H7 (cell line): ENCODE data around the gene RALB. TPM values are rescaled to one million over a fixed set of nuclear protein-coding genes. Genes with fewer than 3 reads are reported as not detected.
"Not testable (repeated sequence)": the region's sequence is repeated elsewhere in the genome, so short reads cannot be mapped to it uniquely, and the experiment has no call there.

Experiments
- DNase-seq: peaks from one replicate; pipeline ENCODE4 v3.0.0; 2012
- H3K27me3 ChIP-seq: 2 replicates; pipeline ENCODE4 v1.6.0; 2011; ENCODE audit warnings: mild to moderate bottlenecking, low read length; ENCODE audit not compliant: control insufficient read depth, insufficient read depth
- H3K36me3 ChIP-seq: replicated peaks from 2 replicates; pipeline ENCODE4 v1.5.1; 2011; ENCODE audit warnings: low read length; ENCODE audit not compliant: control insufficient read depth, insufficient read depth
- H3K4me3 ChIP-seq: 2 replicates; pipeline ENCODE4 v1.5.1; 2011; ENCODE audit warnings: low read depth, mild to moderate bottlenecking, control low read depth, low read length, moderate library complexity; ENCODE audit not compliant: insufficient read depth
- total RNA-seq: library from RNA; depleted of rRNA; stranded (reverse); fragments of >200 nt; shearing (Covaris generic); gene quantifications from 2 replicates; pipeline ENCODE4 v1.2.3, GENCODE V29; 2014

RALB gene
- total RNA-seq, 1 experiment from 2014 or later: 13.5 TPM

DNA sequence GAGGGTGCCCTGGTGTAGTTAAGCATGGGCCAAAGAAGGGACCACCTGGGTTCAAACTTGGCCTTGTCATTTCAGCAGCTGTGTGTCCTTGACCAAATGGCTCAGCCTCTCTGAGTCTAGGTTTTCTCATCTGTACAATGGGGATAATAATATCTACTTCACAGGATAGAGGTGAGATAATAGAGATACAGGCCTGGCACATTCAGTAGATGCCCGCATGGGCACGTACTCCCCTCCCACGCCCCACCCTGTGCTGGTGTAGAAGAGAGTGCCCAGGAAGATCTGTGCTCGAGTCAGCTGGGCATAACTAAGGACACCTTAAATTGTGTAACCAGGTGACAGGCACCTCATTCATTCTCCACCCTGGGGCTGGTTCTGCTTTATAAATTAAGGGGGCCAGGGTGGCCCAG lies 21.1 kb upstream of the RALB start:
- Histone ChIP-seq H3K36me3 (no peaks in the 10 kb centered on the region), H3K4me3 (no peak overlapping the region), H3K27me3 (no peaks in the 10 kb centered on the region)
- no peak for DNase-seq

DNA sequence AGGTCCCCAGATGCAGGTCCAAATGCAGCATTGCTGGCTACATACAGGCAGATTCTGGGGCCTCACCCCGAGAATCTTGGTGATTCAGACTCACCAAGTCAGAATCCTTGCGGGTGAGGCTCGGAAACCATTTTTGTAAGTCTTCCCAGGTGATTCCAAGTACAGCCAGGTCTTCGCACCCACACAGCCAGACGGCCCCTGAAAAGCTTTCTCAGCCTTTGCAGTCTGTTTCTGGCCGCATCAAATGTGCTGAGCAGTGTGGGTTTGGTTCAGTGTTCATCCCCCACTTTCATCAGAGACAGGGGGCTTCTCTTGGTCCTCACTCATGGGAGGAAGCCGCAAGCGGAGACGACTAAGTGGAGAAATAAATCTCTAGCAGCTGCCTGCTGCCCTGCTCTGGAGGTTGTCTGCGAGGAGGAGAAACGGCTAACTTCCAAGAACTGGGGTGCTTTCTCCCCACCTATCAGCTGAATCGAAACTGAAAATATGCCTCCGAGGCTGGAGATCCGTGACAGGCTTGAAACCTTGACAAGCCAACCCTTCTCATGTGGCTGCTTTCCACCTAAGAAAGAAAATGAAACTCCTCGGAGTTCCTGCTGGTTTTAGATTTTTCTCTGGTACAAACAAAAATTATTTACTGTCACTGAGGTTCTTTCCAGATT lies 20.5 kb upstream of the RALB start:
- no peak for DNase-seq
- no peaks in the 10 kb centered on the region for H3K36me3 ChIP-seq
- H3K4me3 ChIP-seq: no peak overlapping the region
- no peaks in the 10 kb centered on the region for H3K27me3 ChIP-seq

DNA sequence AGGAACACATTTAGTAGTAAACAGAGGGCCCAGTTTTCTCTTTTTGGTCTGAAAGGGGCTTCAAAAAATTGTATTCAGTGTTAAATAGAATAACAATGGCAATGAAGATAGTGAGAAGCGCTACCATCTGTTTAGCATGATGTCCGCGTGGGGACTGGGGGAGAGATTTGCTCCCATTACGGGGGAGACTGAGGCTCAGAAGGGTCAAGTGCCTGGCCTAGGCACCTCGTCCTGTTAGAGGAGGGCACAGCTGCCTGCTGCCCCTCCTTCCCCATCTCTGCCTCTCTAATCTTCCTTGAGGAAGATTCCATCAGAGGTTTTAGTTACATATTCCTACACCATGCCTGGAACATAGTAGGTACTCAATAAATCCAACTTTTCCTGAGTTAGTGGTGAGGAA lies 19.4 kb upstream of the RALB start:
- DNase-seq: no peak
- Histone ChIP-seq H3K36me3 (no peaks in the 10 kb centered on the region), H3K4me3 (no peak overlapping the region), H3K27me3 (no peaks in the 10 kb centered on the region)

DNA sequence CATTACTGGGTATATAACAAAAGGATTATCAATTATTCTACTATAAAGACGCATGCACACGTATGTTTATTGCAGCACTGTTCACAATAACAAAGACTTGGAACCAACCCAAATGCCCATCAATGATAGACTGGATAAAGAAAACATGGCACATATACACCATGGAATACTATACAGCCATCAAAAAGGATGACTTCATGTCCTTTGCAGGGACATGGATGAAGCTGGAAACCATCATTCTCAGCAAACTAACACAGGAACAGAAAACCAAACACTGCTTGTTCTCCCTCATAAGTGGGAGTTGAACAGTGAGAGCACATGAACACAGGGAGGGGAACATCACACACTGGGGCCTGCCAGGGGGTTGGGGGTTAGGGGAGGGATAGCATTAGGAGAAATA lies 17.5 kb upstream of the RALB start:
- not testable (repeated sequence) for H3K4me3 ChIP-seq, H3K27me3 ChIP-seq, H3K36me3 ChIP-seq

DNA sequence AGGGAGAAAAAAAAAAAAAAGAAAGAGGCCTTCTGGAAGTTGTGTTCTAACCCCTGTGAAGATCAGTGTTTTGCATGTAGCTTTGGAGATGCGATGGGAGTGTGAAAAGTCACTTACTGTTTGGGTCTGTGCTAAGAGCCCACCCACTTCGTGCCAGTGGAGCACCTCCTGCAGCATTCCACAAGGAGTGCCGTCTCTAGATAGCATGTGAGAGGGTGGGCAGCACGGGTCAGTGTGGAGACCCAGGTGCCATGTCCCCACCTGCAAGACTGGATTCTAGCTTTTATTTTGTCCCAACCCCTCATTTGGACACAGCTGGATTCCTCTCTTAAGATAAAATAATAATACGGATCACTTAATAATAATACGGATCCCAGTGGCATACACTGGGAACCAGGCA lies 17.0 kb upstream of the RALB start:
- H3K4me3 ChIP-seq: no peak overlapping the region
- peaks cover under 1% of the 10 kb centered on the region; the same call in 1 of the 2 replicates for H3K27me3 ChIP-seq
- no peaks in the 10 kb centered on the region for H3K36me3 ChIP-seq
- no peak for DNase-seq

More for the DNA sequence above, 17.5 kb upstream of the RALB start:
- DNase-seq: not testable (repeated sequence)

DNA sequence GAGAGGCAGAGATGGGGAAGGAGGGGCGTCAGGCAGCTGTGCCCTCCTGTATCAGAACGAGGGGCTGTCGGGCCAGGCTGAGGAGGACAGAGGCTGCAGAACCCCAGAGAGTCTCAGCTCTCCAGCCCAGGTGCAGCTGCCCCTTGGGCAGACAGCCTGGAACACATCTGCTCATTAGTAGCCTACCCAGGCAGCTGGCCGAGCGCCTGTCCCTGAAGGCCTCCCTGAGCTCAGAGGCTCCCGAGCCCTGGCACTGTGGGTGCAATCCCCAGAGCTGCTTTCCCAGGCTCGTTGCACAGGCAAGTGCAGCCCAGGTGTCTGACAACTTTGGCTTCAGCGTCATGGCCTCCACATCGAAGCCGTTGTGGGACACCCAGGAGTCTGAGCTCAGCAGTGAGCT lies 16.3 kb upstream of the RALB start:
- peaks cover 1% of the 10 kb centered on the region; the same call in 1 of the 2 replicates for H3K27me3 ChIP-seq
- H3K4me3 ChIP-seq: no peak overlapping the region
- H3K36me3 ChIP-seq: no peaks in the 10 kb centered on the region
- peak; percentile 40 for DNase-seq

DNA sequence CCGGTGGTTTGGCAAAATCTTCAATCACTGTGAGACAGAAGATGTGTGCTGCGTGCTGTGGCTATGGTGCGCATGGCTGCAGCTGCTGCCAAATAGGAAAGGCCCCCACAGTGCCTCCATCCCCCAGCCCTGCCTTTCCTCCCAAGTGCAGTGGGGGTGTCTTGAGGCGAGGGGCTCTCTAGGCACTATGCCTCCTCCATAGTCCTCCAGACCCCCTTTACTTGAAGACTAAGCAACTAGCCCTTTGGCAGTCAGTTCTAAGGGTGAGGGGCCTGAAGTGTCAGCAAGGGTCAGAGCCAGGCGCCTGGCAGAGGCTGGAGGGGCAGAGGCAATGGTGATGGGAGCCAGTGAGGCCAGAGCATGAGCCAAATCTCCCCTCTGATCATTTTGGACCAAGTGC lies 15.9 kb upstream of the RALB start:
- Histone ChIP-seq H3K27me3 (peaks cover 1% of the 10 kb centered on the region; the same call in 1 of the 2 replicates), H3K36me3 (no peaks in the 10 kb centered on the region), H3K4me3 (no peak overlapping the region)
- peak; percentile 35 for DNase-seq

DNA sequence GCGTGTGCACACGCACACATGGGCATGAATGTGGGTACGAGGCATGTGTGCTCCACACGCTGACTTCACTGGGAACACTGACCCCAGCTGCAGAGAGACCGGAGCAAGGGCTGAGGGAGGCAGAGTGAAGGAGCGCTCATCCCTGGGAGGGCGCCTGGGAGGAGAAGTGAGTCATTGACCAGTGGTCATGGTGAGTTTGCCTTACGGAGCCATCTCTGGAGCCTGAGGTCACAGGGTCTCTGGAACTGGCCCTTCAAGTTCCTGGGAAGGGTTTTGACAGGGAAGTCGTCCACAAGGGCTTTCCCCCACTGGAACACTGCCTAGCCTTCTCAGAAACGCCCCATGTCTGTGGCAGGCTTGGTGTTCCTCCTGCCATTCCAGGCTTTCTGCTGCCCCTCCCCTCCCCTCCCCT lies 15.2 kb upstream of the RALB start:
- peak; percentile 53 for DNase-seq
- no peaks in the 10 kb centered on the region for H3K36me3 ChIP-seq
- no peak overlapping the region for H3K4me3 ChIP-seq
- H3K27me3 ChIP-seq: peaks cover 1% of the 10 kb centered on the region; the same call in 1 of the 2 replicates

DNA sequence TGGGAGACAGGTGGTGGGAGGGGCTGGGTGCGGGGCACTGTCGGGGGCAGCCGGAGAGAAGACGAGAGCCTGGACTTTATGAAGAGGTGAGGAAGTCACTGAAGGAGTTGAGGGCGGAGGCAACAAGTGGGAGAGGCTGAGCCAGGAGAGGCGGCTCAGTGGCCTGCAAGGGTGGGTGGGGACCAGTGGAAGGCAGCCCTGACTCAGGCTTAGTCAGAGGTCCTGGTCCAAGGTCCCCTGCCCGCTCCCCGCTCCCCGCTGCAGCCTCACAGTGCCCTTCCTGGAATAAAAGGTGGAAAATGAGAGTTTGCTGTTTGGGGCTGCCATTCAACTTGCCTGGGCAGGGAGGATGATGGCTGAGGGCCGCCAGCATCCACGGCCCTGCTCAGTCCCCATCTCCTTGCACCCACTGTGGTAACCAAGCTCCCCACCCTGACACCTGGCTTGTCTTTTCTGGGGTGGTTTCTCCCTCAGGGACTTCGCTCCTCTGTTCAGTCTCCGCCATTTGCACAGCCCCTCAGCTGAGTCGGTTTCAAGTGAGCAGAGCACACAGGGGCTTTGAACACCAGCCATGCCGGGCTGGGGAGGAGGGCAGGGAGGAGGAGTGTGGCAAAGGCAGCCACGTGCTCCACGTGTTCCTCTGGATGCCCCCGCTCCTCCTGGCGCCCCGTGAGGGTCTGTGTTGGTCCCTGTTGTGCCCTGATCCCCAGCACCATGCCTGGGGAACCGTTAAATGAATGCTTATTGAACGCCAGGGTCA lies 13.7 kb upstream of the RALB start:
- H3K27me3 ChIP-seq: peaks cover 1% of the 10 kb centered on the region; the same call in 1 of the 2 replicates
- no peak for DNase-seq
- no peaks in the 10 kb centered on the region for H3K36me3 ChIP-seq
- no peak overlapping the region for H3K4me3 ChIP-seq

DNA sequence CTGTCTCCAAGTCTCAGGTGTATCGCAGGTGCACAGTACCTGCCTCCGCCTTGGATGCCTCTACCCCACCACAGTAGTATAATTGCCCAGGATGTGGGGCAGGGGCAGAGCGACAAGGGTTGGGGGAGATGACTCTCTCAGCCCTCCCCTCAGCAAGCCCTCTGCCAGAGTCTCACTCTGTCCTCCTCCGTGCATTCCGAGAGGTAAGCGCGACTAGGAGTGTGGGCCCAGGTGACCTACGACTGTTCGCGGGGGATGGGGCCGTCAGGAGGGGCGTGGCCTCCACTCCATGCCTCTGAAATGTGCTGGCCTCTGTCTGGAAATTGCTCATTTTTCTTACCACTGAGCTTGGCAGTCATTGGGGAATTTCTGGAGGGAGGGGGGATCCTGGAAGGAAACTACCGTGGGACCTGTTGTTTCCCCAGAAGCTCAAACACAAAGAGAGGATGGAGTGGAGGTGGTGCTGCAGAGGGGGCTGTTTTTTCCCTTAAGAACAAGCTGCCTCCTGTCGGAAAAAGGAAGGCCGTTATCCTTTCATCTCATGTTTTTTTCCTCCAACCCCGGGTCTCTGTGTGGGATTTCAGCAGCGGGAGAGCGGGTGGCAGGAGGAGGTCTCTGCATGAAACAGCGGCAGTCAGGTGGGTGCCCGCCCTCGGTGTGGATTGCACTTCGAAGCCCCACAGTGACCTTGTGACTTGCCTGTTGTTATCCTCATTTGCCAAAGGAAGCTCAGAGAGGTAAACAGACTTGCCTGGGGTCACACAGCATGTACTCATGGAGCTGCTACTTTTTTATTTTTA lies 13.0 kb upstream of the RALB start:
- H3K4me3 ChIP-seq: no peak overlapping the region

DNA sequence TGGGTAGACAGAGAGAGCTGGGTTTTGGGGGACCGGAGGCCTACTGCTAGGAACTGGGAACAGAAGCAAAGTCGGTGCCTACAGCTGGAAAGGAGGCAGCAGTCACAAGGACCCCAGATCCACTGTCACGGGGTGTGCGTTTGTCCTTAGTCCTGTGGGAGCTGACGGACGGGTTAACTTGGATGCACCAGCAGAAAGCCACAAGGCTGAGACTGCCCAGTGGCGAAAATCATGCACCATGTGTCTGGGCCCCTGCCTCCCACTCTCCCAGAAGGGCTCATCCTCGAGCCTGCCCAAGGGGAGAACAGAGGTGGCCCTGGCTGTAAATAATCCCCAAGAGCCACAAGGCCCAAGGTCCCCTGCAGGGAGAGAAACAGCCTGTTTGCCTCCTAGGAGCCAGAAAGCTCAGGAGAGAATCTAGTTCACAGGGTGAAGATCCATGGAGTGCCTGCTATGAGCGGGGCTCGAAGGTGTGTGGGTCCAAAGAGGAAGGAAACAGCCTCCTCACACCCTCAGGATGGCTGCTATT lies 11.7 kb upstream of the RALB start:
- Histone ChIP-seq H3K4me3 (no peak overlapping the region), H3K36me3 (no peaks in the 10 kb centered on the region), H3K27me3 (peaks cover 1% of the 10 kb centered on the region; the same call in 1 of the 2 replicates)
- DNase-seq: no peak

More for the DNA sequence above, 13.0 kb upstream of the RALB start:
- Histone ChIP-seq H3K27me3 (peaks cover 1% of the 10 kb centered on the region; the same call in 1 of the 2 replicates), H3K36me3 (no peaks in the 10 kb centered on the region)
- peak; percentile 84 for DNase-seq

DNA sequence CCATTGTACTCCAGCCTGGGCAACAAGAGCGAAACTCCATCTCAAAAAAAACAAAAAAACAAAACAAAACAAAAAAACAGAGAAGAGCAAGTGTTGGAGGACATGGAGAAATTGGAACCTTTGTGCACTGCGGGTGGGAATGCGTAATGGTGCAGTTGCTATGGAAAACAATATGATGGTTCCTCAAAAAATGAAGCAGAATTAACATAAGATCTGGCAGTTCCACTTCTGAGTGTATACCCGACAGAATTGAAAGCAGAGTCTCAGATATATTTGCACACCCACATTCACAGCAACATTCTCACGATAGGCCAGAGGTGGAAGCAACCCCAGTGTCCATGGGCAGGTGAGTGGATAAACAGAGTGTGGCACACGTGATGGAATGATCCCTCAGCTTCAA lies 11.0 kb upstream of the RALB start:
- H3K27me3 ChIP-seq: peaks cover 1% of the 10 kb centered on the region; the same call in 1 of the 2 replicates

DNA sequence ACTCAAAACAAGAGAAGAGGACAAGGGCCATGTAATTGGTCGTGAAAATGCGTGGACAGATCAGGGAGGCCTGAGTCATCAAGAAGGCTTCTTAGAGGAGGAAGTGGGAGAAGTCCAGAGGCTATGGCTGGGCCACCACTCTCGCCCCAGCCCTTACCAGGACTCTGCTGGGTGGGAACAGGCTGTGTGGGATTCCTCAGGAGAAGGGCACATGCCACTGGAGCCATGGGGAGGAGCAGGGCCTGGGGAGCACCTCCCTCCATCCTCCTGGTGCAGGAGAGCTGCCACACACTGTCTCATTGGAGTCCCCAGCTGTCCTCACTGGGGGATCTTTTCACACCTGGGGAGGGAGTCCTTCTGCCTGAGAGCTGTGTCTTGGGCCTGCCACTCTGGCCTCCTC lies 9.4 kb upstream of the RALB start:
- no peak overlapping the region for H3K4me3 ChIP-seq
- peaks cover 1% of the 10 kb centered on the region; the same call in 1 of the 2 replicates for H3K27me3 ChIP-seq
- no peak for DNase-seq
- no peaks in the 10 kb centered on the region for H3K36me3 ChIP-seq

More for the DNA sequence above, 11.0 kb upstream of the RALB start:
- Histone ChIP-seq H3K36me3 (no peaks in the 10 kb centered on the region), H3K4me3 (no peak overlapping the region)
- DNase-seq: no peak

DNA sequence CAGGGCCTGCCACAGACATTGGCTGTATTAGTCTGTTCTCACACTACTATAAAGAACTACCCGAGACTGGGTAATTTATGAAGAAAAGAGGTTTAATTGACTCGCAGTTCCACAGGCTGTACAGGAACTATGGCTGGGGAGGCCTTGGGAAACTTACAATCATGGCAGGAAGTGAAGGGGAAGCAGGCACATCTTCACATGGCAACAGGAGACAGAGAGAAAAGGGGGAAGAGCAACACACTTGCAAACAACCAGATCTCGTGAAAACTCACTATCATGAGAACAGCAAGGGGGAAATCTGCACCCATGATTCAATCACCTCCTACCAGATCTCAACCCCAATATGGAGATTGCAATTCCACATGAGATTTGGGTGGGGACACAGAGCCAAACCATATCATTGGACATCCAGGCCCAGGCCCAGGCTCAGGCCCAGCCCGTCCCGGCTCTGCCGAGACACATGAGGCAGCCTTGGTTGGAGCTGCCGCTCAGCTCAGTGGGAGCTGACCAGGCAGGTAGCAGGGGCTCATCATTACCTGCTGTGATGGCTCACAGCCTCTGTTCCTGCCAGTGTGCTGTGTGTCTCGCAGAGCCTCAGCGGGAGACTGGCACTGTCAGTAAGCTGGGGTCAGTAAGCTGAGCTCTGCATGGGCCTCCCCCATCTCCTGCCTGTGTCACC lies 8.6 kb upstream of the RALB start:
- H3K27me3 ChIP-seq: 0 out of 2 replicates have a peak, but pooled peaks cover 1% of the 10 kb centered on the region
- no peak for DNase-seq
- H3K36me3 ChIP-seq: no peaks in the 10 kb centered on the region
- no peak overlapping the region for H3K4me3 ChIP-seq
